ENCODE results near the gene SGSM2.

GRCh38 chr17:2357237-2357636 lies 19.9 kb downstream of the SGSM2 start:
- TF ChIP-seq, protein P1, sequence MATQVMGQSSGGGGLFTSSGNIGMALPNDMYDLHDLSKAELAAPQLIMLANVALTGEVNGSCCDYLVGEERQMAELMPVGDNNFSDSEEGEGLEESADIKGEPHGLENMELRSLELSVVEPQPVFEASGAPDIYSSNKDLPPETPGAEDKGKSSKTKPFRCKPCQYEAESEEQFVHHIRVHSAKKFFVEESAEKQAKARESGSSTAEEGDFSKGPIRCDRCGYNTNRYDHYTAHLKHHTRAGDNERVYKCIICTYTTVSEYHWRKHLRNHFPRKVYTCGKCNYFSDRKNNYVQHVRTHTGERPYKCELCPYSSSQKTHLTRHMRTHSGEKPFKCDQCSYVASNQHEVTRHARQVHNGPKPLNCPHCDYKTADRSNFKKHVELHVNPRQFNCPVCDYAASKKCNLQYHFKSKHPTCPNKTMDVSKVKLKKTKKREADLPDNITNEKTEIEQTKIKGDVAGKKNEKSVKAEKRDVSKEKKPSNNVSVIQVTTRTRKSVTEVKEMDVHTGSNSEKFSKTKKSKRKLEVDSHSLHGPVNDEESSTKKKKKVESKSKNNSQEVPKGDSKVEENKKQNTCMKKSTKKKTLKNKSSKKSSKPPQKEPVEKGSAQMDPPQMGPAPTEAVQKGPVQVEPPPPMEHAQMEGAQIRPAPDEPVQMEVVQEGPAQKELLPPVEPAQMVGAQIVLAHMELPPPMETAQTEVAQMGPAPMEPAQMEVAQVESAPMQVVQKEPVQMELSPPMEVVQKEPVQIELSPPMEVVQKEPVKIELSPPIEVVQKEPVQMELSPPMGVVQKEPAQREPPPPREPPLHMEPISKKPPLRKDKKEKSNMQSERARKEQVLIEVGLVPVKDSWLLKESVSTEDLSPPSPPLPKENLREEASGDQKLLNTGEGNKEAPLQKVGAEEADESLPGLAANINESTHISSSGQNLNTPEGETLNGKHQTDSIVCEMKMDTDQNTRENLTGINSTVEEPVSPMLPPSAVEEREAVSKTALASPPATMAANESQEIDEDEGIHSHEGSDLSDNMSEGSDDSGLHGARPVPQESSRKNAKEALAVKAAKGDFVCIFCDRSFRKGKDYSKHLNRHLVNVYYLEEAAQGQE (IDR thresholded peaks at IDR 0.05; ENCODE audit: low read depth): no peak
- TF ChIP-seq YY1 (IDR thresholded peaks at IDR 0.05; ENCODE audit: low read depth): no peak
- TF ChIP-seq, protein P2, sequence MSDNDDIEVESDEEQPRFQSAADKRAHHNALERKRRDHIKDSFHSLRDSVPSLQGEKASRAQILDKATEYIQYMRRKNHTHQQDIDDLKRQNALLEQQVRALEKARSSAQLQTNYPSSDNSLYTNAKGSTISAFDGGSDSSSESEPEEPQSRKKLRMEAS (IDR thresholded peaks at IDR 0.05): no peak

Measured in Ishikawa (cell line).